GM19467 (cell line): Measurements from ENCODE around the gene ARL8B.

Source experiments
- ATAC-seq: cut with Tn5 transposase; IDR thresholded peaks from one replicate; pipeline ENCODE4 v1.9.1; 2021; ENCODE audit warnings: mild to moderate bottlenecking, moderate library complexity; ENCODE audit not compliant: unreplicated experiment

The ARL8B gene

GRCh38 chr3:5202222-5202621 lies 80.1 kb downstream of the ARL8B start:
- ATAC-seq, result no peak

- peak; percentile 95 for ATAC-seq
Measured at GRCh38 chr3:5205165-5205941, 83.3 kb downstream of the ARL8B start.

- ATAC-seq, result no peak
Measured at GRCh38 chr3:5210926-5211325, 88.8 kb downstream of the ARL8B start.

- no peak for ATAC-seq
Measured at GRCh38 chr3:5212628-5213573, 90.8 kb downstream of the ARL8B start.

GRCh38 chr3:5213574-5213966 lies 91.5 kb downstream of the ARL8B start:
- ATAC-seq, result no peak

- ATAC-seq, result no peak
Measured at GRCh38 chr3:5214352-5214751, 92.3 kb downstream of the ARL8B start.

GRCh38 chr3:5217824-5218595 lies 95.9 kb downstream of the ARL8B start:
- ATAC-seq, result no peak

GRCh38 chr3:5218815-5219214 lies 96.7 kb downstream of the ARL8B start:
- ATAC-seq, result no peak

- no peak for ATAC-seq
Measured at GRCh38 chr3:5219216-5219615, 97.1 kb downstream of the ARL8B start.

- no peak for ATAC-seq
Measured at GRCh38 chr3:5220193-5220592, 98.1 kb downstream of the ARL8B start.

- no peak for ATAC-seq
Measured at GRCh38 chr3:5220667-5221431, 98.8 kb downstream of the ARL8B start.

- no peak for ATAC-seq
Measured at GRCh38 chr3:5221701-5222100, 99.6 kb downstream of the ARL8B start.

- ATAC-seq, result no peak
Measured at GRCh38 chr3:5222283-5223005, 100.4 kb downstream of the ARL8B start.

- no peak for ATAC-seq
Measured at GRCh38 chr3:5226783-5227182, 104.7 kb downstream of the ARL8B start.

- no peak for ATAC-seq
Measured at GRCh38 chr3:5227812-5228211, 105.7 kb downstream of the ARL8B start.

GRCh38 chr3:5229414-5229813 lies 107.3 kb downstream of the ARL8B start:
- no peak for ATAC-seq
